GM18508 (cell line): ENCODE measurements around the gene AGXT.

Experiments used
- ATAC-seq: cut with Tn5 transposase; IDR thresholded peaks from one replicate; pipeline ENCODE4 v1.9.1; 2021; ENCODE audit warnings: moderate number of reproducible peaks; ENCODE audit not compliant: insufficient read depth, unreplicated experiment

Gene AGXT

GRCh38 chr2:240925191-240925567 lies 56.6 kb downstream of the AGXT start:
- no peak for ATAC-seq

- ATAC-seq = no peak
These were observed 57.2 kb downstream of the AGXT start for GRCh38 chr2:240925568-240926515.

GRCh38 chr2:240926516-240927389 lies 58.1 kb downstream of the AGXT start:
- no peak for ATAC-seq

GRCh38 chr2:240927390-240927781 lies 58.8 kb downstream of the AGXT start:
- ATAC-seq = no peak

GRCh38 chr2:240928476-240929363 lies 60.1 kb downstream of the AGXT start:
- ATAC-seq = no peak

- no peak for ATAC-seq
These were observed 60.9 kb downstream of the AGXT start for GRCh38 chr2:240929364-240930095.
